Heart left ventricle (tissue), 16 donors: ENCODE measurements around the gene LSAMP. TPM values are rescaled to one million over a fixed set of nuclear protein-coding genes. Genes with fewer than 3 reads are reported as not detected.

Experiments
- ATAC-seq, 4 donors: fragments of 200-7000 bp; cut with Tn5 transposase; one replicate each; pipeline ENCODE4 v1.9.1; 2020 to 2022; ENCODE audit warnings: moderate library complexity in 4 of 4, mild to moderate bottlenecking in 3 of 4, moderate number of reproducible peaks in 1 of 4
- DNase-seq, 5 donors: peaks; one replicate each; pipeline ENCODE4 v3.0.0-alpha.2; 2020
- H3K27ac ChIP-seq, 12 donors: fragments of 200-600 bp; sonication (generic) in 4 of 12; one replicate each; pipeline versions ENCODE4 v1.5.0 to v1.8.0; 2016 to 2022; ENCODE audit warnings: mild to moderate bottlenecking in 2 of 12
- H3K27me3 ChIP-seq, 9 donors: fragments of 200-600 bp; sonication (generic) in 2 of 9; one replicate each; pipeline versions ENCODE4 v1.5.1 to v1.8.0; 2016 to 2022; ENCODE audit warnings: mild to moderate bottlenecking in 3 of 9
- H3K36me3 ChIP-seq, 9 donors: fragments of 200-600 bp; sonication (generic) in 2 of 9; one replicate each; pipeline versions ENCODE4 v1.5.0 to v1.8.0; 2018 to 2022; ENCODE audit warnings: mild to moderate bottlenecking in 2 of 9
- H3K4me1 ChIP-seq, 12 donors: fragments of 200-600 bp; sonication (generic) in 4 of 12; one replicate each; pipeline versions ENCODE4 v1.5.0 to v1.8.0; 2016 to 2022; ENCODE audit warnings: mild to moderate bottlenecking in 3 of 12
- H3K4me3 ChIP-seq, 12 donors: fragments of 200-600 bp; sonication (generic) in 4 of 12; one replicate each; pipeline versions ENCODE4 v1.5.0 to v1.8.0; 2017 to 2022; ENCODE audit warnings: mild to moderate bottlenecking in 9 of 12, moderate library complexity in 4 of 12
- H3K9me3 ChIP-seq, 12 donors: fragments of 200-600 bp; sonication (generic) in 4 of 12; one replicate each; pipeline versions ENCODE4 v1.5.0 to v1.8.0; 2016 to 2022; ENCODE audit warnings: mild to moderate bottlenecking in 1 of 12
- POLR2A ChIP-seq, 2 donors: fragments of 450-650 bp; IDR thresholded peaks; one replicate each; pipeline ENCODE4 v1.6.1; 2017; ENCODE audit warnings: antibody characterized with exemption in 2 of 2, mild to moderate bottlenecking in 2 of 2, moderate library complexity in 2 of 2
- WGBS, 4 donors: extraction: QIAGEN DNeasy Blood & Tissue Kit in 2 of 4; methylation state at CpG; one replicate each; pipeline versions ENCODE4 v1.1.5 to v1.1.7; 2013 to 2018; 5-methylcytosine and 5-hydroxymethylcytosine counted together
- intact Hi-C, 10 donors: fragments of 100-400 bp; cut with DNase I; formaldehyde crosslinking; loops; one replicate each; pipeline versions ENCODE4 v1.11.1 to v1.14.2; 2022
- polyA plus RNA-seq, 2 donors: library from polyadenylated mRNA; stranded (reverse); fragments of 200-250 nt; gene quantifications; one replicate each; pipeline ENCODE4 v1.2.3, GENCODE V29; 2013
- total RNA-seq, 9 donors: library from RNA; depleted of rRNA in 2 of 9; stranded (reverse); fragments of >200 nt in 2 of 9; fragmentation: NEBNext Ultra II Directional in 3 of 9; extraction: Animal tissue kit (Norgen Biotek cat#: 25700) in 3 of 9; gene quantifications; one replicate each; pipeline versions ENCODE4 v1.1.0 to v1.2.4, GENCODE V29; 2016 to 2023
- TF ChIP-seq, protein P1 (sequence below), 12 donors: fragments of 200-600 bp; sonication (generic) in 4 of 12; IDR thresholded peaks; one replicate each; pipeline versions ENCODE4 v1.5.0 to v1.8.0; 2018 to 2022; ENCODE audit warnings: antibody characterized with exemption in 12 of 12, mild to moderate bottlenecking in 5 of 12
- donor health status: ischemic (EF 13 %, LVEDD 7.1; RV severe dilation, severe dysfunction).
- donor health status: healthy with polysubstance abuse.
- donor health status: DM: no; HTN: yes; CAD: no.
- donor health status: DM: no; HTN: no; CAD: no.
- donor health status: ischemic (EF 25% LVEDD 6.9; RV normal size, moderate dysfunction).
- donor health status: ischemic (EF 25% LVEDD 5.7; RV mildly dilated, moderate dysfunction).
- donor health status: healthy.
- donor health status: DM: yes; HTN: yes; CAD: no.
- donor health status: ischemic (EF 35%, LVEDD 5.7; RV mildly dilated, moderate dysfunction).
- donor health status: nonischemic (EF 11% LVEDD 7.7; RV severe dilation, severe dysfunction).
- donor health status: DM: yes; HTN: yes; CAD: no.
- donor health status: PGD.
- donor health status: ischemic (EF 29% LVEDD 5.4; RV normal size, mild dysfunction).
- donor health status: nonischemic (EF 23%, LVEDD 6.1; RV moderate dilation, normal function).

Gene LSAMP
- total and polyA plus RNA-seq, 11 donors = 1.6 to 52.3 (median 7.2) TPM

DNA sequence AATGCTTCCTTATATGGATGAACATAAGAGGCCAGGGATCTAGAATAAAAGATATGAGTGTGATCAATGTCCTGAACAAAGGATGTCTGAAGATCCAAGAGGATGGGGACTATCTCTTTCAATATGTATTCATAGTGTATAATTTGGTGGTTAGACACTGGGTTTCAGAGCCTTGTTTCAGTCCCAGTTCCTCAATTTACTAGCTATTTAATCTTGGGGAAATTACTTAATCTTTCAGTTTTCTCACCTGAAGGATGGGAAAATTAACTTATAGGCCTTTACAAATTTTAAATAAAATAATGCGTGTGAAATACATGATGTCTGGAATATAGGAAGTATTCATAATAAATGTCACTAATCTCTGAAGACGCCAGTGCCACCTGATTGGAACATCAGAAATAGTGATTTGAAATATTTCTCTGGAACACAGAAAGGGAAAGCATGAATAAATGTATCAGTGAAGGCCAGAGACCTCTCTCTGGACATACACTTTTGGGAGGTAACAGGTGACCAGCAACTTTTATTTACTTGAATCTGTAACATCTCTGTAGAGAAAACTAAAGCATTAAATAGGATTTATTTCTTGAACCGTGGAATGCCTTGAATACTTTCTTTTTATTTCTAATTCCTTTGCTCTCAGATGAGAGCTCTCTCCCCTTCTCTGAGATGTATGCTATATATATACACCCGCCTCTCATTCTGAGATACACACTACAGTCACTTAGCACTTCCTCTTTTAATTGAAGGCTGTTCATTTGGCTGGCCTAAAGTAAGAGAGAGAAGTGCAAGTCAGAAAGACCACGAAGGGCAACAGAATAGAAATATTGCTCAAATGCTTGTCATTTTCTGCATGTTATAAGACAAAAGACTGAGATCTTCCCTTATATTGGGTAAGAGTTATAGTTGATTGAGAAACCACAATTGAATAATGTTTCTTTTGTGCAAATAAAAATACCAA, 407.1 kb downstream of the LSAMP start:
- TF ChIP-seq, protein P1, sequence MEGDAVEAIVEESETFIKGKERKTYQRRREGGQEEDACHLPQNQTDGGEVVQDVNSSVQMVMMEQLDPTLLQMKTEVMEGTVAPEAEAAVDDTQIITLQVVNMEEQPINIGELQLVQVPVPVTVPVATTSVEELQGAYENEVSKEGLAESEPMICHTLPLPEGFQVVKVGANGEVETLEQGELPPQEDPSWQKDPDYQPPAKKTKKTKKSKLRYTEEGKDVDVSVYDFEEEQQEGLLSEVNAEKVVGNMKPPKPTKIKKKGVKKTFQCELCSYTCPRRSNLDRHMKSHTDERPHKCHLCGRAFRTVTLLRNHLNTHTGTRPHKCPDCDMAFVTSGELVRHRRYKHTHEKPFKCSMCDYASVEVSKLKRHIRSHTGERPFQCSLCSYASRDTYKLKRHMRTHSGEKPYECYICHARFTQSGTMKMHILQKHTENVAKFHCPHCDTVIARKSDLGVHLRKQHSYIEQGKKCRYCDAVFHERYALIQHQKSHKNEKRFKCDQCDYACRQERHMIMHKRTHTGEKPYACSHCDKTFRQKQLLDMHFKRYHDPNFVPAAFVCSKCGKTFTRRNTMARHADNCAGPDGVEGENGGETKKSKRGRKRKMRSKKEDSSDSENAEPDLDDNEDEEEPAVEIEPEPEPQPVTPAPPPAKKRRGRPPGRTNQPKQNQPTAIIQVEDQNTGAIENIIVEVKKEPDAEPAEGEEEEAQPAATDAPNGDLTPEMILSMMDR (IDR thresholded peaks at IDR 0.05) = no peak
- no peak for TF ChIP-seq POLR2A (IDR thresholded peaks at IDR 0.05)
- intact Hi-C loops = no loop called here

DNA sequence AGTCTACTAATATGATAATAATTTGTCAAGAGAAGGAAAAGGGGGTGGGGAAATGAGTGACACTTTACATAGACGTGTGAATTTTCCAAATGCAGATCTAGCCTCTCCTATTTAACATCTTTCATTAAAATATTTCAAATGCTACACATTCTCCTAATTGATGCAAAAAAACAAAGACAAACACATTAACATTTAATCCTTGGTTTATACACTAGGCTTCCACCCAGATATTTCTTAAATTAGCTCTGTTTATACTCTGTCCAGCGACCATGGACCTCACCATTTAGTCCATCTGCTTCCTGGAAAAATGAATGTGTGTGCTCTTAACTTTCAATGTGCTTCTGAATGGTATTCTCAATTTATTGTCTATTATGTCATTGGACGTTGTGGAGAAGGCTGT, 409.9 kb downstream of the LSAMP start:
- Histone ChIP-seq H3K36me3 (no peaks in the 10 kb centered on the region), H3K27me3 (no peaks in the 10 kb centered on the region), H3K4me3 (no peak overlapping the region), H3K9me3 (no peaks in the 10 kb centered on the region), H3K27ac (no peak overlapping the region), H3K4me1 (peaks cover 0 to 8% (median 0%) of the 10 kb centered on the region in 12 donors)
- intact Hi-C loops = no loop called here
- DNase-seq (no peak), ATAC-seq (no peak)
- 55 to 64% (median 59%) methylated on average over 3 of the region's 3 CpGs for WGBS, 4 donors
- TF ChIP-seq, protein P1 (IDR thresholded peaks at IDR 0.05) = no peak

More for the DNA sequence above, 407.1 kb downstream of the LSAMP start:
- Histone ChIP-seq H3K4me3 (no peak overlapping the region), H3K4me1 (peaks cover 0 to 8% (median 0%) of the 10 kb centered on the region in 12 donors), H3K27me3 (no peaks in the 10 kb centered on the region), H3K27ac (no peak overlapping the region), H3K9me3 (no peaks in the 10 kb centered on the region), H3K36me3 (no peaks in the 10 kb centered on the region)
- 67 to 74% (median 72%) methylated on average over 5 of the region's 5 CpGs for WGBS, 4 donors
- ATAC-seq (no peak), DNase-seq (no peak)

DNA sequence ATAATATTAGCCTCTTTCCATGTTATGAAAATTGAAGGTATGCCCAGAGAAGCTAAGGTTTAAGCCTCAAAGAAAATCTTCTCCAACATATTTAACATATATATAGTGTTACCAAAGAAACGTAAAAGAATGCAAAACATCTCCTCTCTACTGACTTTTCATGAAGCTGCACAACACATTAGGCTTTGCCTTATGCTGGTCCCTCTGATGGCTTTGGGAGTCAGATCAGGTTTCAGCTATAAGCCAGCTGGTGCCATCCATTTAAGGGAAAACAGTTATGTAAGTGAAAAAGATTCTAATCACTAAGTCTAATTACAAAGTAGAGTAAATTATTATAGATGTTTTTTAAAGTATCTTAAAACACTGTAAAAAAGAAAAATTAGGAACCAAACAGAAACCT, 410.5 kb downstream of the LSAMP start:
- intact Hi-C loops = no loop called here
- WGBS, 4 donors = 31 to 47% (median 43%) methylated on average over 1 of the region's 1 CpG

DNA sequence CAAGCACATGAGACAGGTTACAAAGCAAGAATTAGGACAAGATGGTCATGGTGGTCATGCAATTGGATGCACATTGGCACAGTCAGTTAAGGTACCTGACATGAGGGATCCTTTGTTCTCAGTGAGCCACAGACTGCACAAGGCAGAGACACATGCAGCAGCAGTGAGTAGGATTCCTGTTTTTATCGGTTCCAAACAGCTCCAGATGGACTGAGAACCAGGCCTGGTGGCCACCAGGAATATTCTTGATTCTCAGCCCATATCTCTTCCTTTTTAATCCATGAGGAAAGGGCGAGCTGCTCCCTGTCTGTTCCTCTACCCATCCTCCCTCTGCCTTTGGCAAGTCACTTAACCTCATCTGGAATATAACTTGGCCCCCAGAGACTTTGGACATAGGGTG, 411.2 kb downstream of the LSAMP start:
- TF ChIP-seq POLR2A (IDR thresholded peaks at IDR 0.05) = no peak
- TF ChIP-seq, protein P1 (IDR thresholded peaks at IDR 0.05) = no peak
- DNase-seq (no peak), ATAC-seq (no peak)
- no peak overlapping the region for H3K4me3 ChIP-seq
- 56 to 83% (median 60%) methylated on average over 2 of the region's 2 CpGs for WGBS, 4 donors
- no peaks in the 10 kb centered on the region for H3K36me3 ChIP-seq
- peaks cover 0 to 8% (median 0%) of the 10 kb centered on the region in 12 donors for H3K4me1 ChIP-seq
- H3K27me3 ChIP-seq = no peaks in the 10 kb centered on the region
- H3K27ac ChIP-seq = no peak overlapping the region
- intact Hi-C loops = no loop called here
- H3K9me3 ChIP-seq = no peaks in the 10 kb centered on the region

More for the DNA sequence above, 410.5 kb downstream of the LSAMP start:
- DNase-seq (no peak), ATAC-seq (no peak)
- no peak overlapping the region for H3K27ac ChIP-seq
- H3K36me3 ChIP-seq = no peaks in the 10 kb centered on the region
- H3K4me3 ChIP-seq = no peak overlapping the region
- TF ChIP-seq, protein P1 (IDR thresholded peaks at IDR 0.05) = no peak
- no peaks in the 10 kb centered on the region for H3K27me3 ChIP-seq
- H3K4me1 ChIP-seq = peaks cover 0 to 8% (median 0%) of the 10 kb centered on the region in 12 donors
- no peaks in the 10 kb centered on the region for H3K9me3 ChIP-seq
